ENCODE measurements around the gene SCD5.

Gene SCD5

GRCh38 chr4:82797040-82797404, 1.6 kb downstream of the SCD5 start:
- DNase-seq (ENCODE audit: low spot score), result no peak

- peak; percentile 26 for DNase-seq (ENCODE audit: low spot score)
Observed at GRCh38 chr4:82792912-82793649, 5.5 kb downstream of the SCD5 start.

GRCh38 chr4:82791179-82791578, 7.4 kb downstream of the SCD5 start:
- DNase-seq (ENCODE audit: low spot score), result no peak

GRCh38 chr4:82790060-82790660, 8.4 kb downstream of the SCD5 start:
- no peak for DNase-seq (ENCODE audit: low spot score)

GRCh38 chr4:82789025-82789776, 9.4 kb downstream of the SCD5 start:
- no peak for DNase-seq (ENCODE audit: low spot score)

- DNase-seq (ENCODE audit: low spot score), result peak; percentile 46
Observed at GRCh38 chr4:82787342-82787741, 11.3 kb downstream of the SCD5 start.

GRCh38 chr4:82786828-82787227, 11.8 kb downstream of the SCD5 start:
- DNase-seq (ENCODE audit: low spot score), result no peak

GRCh38 chr4:82785611-82786400, 12.8 kb downstream of the SCD5 start:
- DNase-seq (ENCODE audit: low spot score), result peak; percentile 83

GRCh38 chr4:82784681-82785610, 13.7 kb downstream of the SCD5 start:
- DNase-seq (ENCODE audit: low spot score), result peak; percentile 30

- no peak for DNase-seq (ENCODE audit: low spot score)
Observed at GRCh38 chr4:82782626-82783345, 15.8 kb downstream of the SCD5 start.

- peak; percentile 30 for DNase-seq (ENCODE audit: low spot score)
Observed at GRCh38 chr4:82780752-82781231, 17.8 kb downstream of the SCD5 start.

- DNase-seq (ENCODE audit: low spot score), result no peak
Observed at GRCh38 chr4:82780170-82780751, 18.3 kb downstream of the SCD5 start.

GRCh38 chr4:82779032-82779431, 19.6 kb downstream of the SCD5 start:
- DNase-seq (ENCODE audit: low spot score), result no peak

- DNase-seq (ENCODE audit: low spot score), result no peak
Observed at GRCh38 chr4:82777857-82778525, 20.6 kb downstream of the SCD5 start.

GRCh38 chr4:82776925-82777542, 21.6 kb downstream of the SCD5 start:
- peak; percentile 48 for DNase-seq (ENCODE audit: low spot score)

- no peak for DNase-seq (ENCODE audit: low spot score)
Observed at GRCh38 chr4:82775243-82775642, 23.4 kb downstream of the SCD5 start.

GRCh38 chr4:82774711-82775171, 23.9 kb downstream of the SCD5 start:
- peak; percentile 59 for DNase-seq (ENCODE audit: low spot score)

GRCh38 chr4:82773057-82773456, 25.5 kb downstream of the SCD5 start:
- DNase-seq (ENCODE audit: low spot score), result no peak

GRCh38 chr4:82770607-82771006, 28.0 kb downstream of the SCD5 start:
- no peak for DNase-seq (ENCODE audit: low spot score)

Measured in AG20443 (cell line).